SK-N-SH (cell line): ENCODE results near the gene PLXNA4. TPM values are rescaled to one million over a fixed set of nuclear protein-coding genes. Genes with fewer than 3 reads are reported as not detected.
A peak's percentile ranks its signal among the peaks of the same experiment; 100 is the strongest.

Source experiments
- CTCF ChIA-PET: fragments of 300-600, 350-600 bp; formaldehyde crosslinking; extraction: SDS; loops from one replicate; lab custom pipeline; 2021; lab: Yijun Ruan, JAX
- POLR2A ChIA-PET: fragments of 350-600 bp; sonication (Branson Sonifier 250); formaldehyde crosslinking; extraction: SDS; loops from one replicate; lab custom pipeline; 2020; ENCODE audit warnings: antibody characterized with exemption, inconsistent platforms; lab: Yijun Ruan, JAX
- DNase-seq: peaks from one replicate; pipeline ENCODE4 v3.0.0; 2012
- H2AFZ ChIP-seq: fragments of 200-600 bp; sonication (generic); 2 replicates; pipeline ENCODE4 v1.8.1; 2016; ENCODE audit warnings: antibody characterized with exemption, mild to moderate bottlenecking, low read depth
- H3F3A ChIP-seq: fragments of 200-600 bp; sonication (generic); replicated peaks from 2 replicates; pipeline ENCODE3; 2016; ENCODE audit warnings: antibody characterized with exemption, mild to moderate bottlenecking; ENCODE audit not compliant: insufficient read depth
- H3K27ac ChIP-seq, 2 experiments: fragments of 200-500 bp in 1 of 2; fragments of 200-600 bp in 1 of 2; sonication (Bioruptor generic) in 1 of 2; sonication (generic), shearing (Covaris generic) in 1 of 2; 2 replicates each; pipeline versions ENCODE4 v1.5.1 to v1.6.1; 2014 to 2016; ENCODE audit warnings: low read depth in 2 of 2, inconsistent platforms in 1 of 2, low read length in 1 of 2, mild to moderate bottlenecking in 1 of 2, mixed read lengths in 1 of 2
- H3K27me3 ChIP-seq: fragments of 200-600 bp; sonication (generic), shearing (Covaris generic); 2 replicates; pipeline ENCODE4 v1.6.1; 2016; ENCODE audit warnings: mixed run types; ENCODE audit not compliant: insufficient read depth
- H3K36me3 ChIP-seq, 2 experiments: fragments of 200-500 bp in 1 of 2; fragments of 200-600 bp in 1 of 2; sonication (Bioruptor generic) in 1 of 2; sonication (generic) in 1 of 2; replicated peaks in 1 of 2; 2 replicates each; pipeline versions ENCODE3 to v1.5.1; 2014 to 2016; ENCODE audit warnings: low read length in 1 of 2, mild to moderate bottlenecking in 1 of 2; ENCODE audit not compliant: insufficient read depth in 2 of 2, control insufficient read depth in 1 of 2
- H3K4me1 ChIP-seq, 2 experiments: fragments of 200-500 bp in 1 of 2; fragments of 200-600 bp in 1 of 2; sonication (Bioruptor generic) in 1 of 2; sonication (generic), shearing (Covaris generic) in 1 of 2; 2 replicates each; pipeline versions ENCODE4 v1.5.1 to v1.6.1; 2014 to 2016; ENCODE audit warnings: low read depth in 1 of 2, low read length in 1 of 2, mixed run types in 1 of 2; ENCODE audit not compliant: insufficient read depth in 2 of 2, control insufficient read depth in 1 of 2
- H3K4me2 ChIP-seq: fragments of 200-600 bp; sonication (generic), shearing (Covaris generic); 2 replicates; pipeline ENCODE4 v1.6.1; 2017; ENCODE audit warnings: mixed run types
- H3K4me3 ChIP-seq, 2 experiments: fragments of 200-500 bp in 1 of 2; fragments of 200-600 bp in 1 of 2; sonication (Bioruptor generic) in 1 of 2; sonication (generic), shearing (Covaris generic) in 1 of 2; 2 replicates each; pipeline versions ENCODE4 v1.5.1 to v1.8.1; 2014 to 2016; ENCODE audit warnings: low read depth in 2 of 2, inconsistent platforms in 1 of 2, low read length in 1 of 2, mild to moderate bottlenecking in 1 of 2, mixed read lengths in 1 of 2, moderate library complexity in 1 of 2
- H3K79me2 ChIP-seq: fragments of 200-600 bp; sonication (generic); 2 replicates; pipeline ENCODE4 v1.8.1; 2017; ENCODE audit warnings: mild to moderate bottlenecking; ENCODE audit not compliant: insufficient read depth
- H3K9ac ChIP-seq: fragments of 200-600 bp; sonication (generic); 2 replicates; pipeline ENCODE4 v1.6.1; 2017; ENCODE audit warnings: mixed run types
- H3K9me2 ChIP-seq: fragments of 200-600 bp; sonication (generic); 2 replicates; pipeline ENCODE4 v1.6.1; 2017; ENCODE audit warnings: mixed run types
- H3K9me3 ChIP-seq: fragments of 200-600 bp; sonication (generic); 2 replicates; pipeline ENCODE4 v1.6.1; 2017; ENCODE audit warnings: mixed run types, mild to moderate bottlenecking, moderate library complexity
- H4K20me1 ChIP-seq: fragments of 200-600 bp; sonication (generic); 2 replicates; pipeline ENCODE4 v1.6.1; 2017; ENCODE audit warnings: mild to moderate bottlenecking, mixed run types; ENCODE audit not compliant: insufficient read depth
- CTCF ChIP-seq: fragments of 200-600 bp; sonication (generic); IDR thresholded peaks from 2 replicates; pipeline ENCODE4 v1.6.1; 2017; ENCODE audit warnings: antibody characterized with exemption, mild to moderate bottlenecking, moderate library complexity
- ELF1 ChIP-seq: IDR thresholded peaks from 2 replicates; pipeline ENCODE4 v1.4.0; 2012
- EP300 ChIP-seq, 2 experiments: IDR thresholded peaks; 2 replicates each; pipeline versions ENCODE4 v1.4.0 to v1.6.1; 2012; ENCODE audit warnings: borderline replicate concordance in 1 of 2, low read depth in 1 of 2, low read length in 1 of 2
- EZH2phosphoT487 ChIP-seq: fragments of 200-600 bp; sonication (generic); IDR thresholded peaks from 2 replicates; pipeline ENCODE4 v1.6.1; 2017; ENCODE audit warnings: low read depth, mixed run types, mild to moderate bottlenecking, antibody characterized with exemption, moderate library complexity, borderline replicate concordance
- FOSL2 ChIP-seq: IDR thresholded peaks from 2 replicates; pipeline ENCODE4 v1.4.0; 2012; ENCODE audit warnings: low read depth, mild to moderate bottlenecking, moderate library complexity, borderline replicate concordance
- FOXJ3 ChIP-seq: sonication (generic); formaldehyde crosslinking; IDR thresholded peaks from 2 replicates; pipeline ENCODE4 v1.5.1; 2020; ENCODE audit warnings: mild to moderate bottlenecking, missing genetic modification reagents
- FOXM1 ChIP-seq: IDR thresholded peaks from 2 replicates; pipeline ENCODE4 v1.4.0; 2012; ENCODE audit warnings: low read depth, mild to moderate bottlenecking
- GABPA ChIP-seq: IDR thresholded peaks from 2 replicates; pipeline ENCODE4 v1.4.0; 2012; ENCODE audit warnings: low read depth, mild to moderate bottlenecking
- GATA2 ChIP-seq: sonication (generic); formaldehyde crosslinking; IDR thresholded peaks from 2 replicates; pipeline ENCODE4 v1.5.0; 2020; ENCODE audit warnings: mild to moderate bottlenecking, missing genetic modification reagents
- IRF3 ChIP-seq: fragments of 150-350 bp; IDR thresholded peaks from 2 replicates; pipeline ENCODE4 v1.6.1; 2016; ENCODE audit warnings: mild to moderate bottlenecking, low read depth, low read length
- JUND ChIP-seq: IDR thresholded peaks from 2 replicates; pipeline ENCODE4 v1.4.0; 2012
- MEF2A ChIP-seq: IDR thresholded peaks from 2 replicates; pipeline ENCODE4 v1.4.0; 2012; ENCODE audit warnings: low read depth, borderline replicate concordance
- MXI1 ChIP-seq: IDR thresholded peaks from 2 replicates; pipeline ENCODE4 v1.6.1; 2012; ENCODE audit warnings: mild to moderate bottlenecking, low read depth, low read length, improper control_type of control experiment
- NRF1 ChIP-seq: IDR thresholded peaks from 2 replicates; pipeline ENCODE4 v1.6.1; 2012; ENCODE audit warnings: low read depth, mild to moderate bottlenecking, low read length
- POLR2AphosphoS5 ChIP-seq: IDR thresholded peaks from 2 replicates; pipeline ENCODE4 v1.6.1; 2012; ENCODE audit warnings: low read depth, low read length
- RAD21 ChIP-seq: IDR thresholded peaks from 2 replicates; pipeline ENCODE4 v1.6.1; 2012; ENCODE audit warnings: mild to moderate bottlenecking, low read length
- RFX5 ChIP-seq: IDR thresholded peaks from 2 replicates; pipeline ENCODE4 v1.6.1; 2012; ENCODE audit warnings: mild to moderate bottlenecking, improper control_type of control experiment, low read length
- RXRA ChIP-seq: IDR thresholded peaks from 2 replicates; pipeline ENCODE4 v1.4.0; 2012; ENCODE audit warnings: low read depth, mild to moderate bottlenecking, borderline replicate concordance
- SIN3A ChIP-seq: IDR thresholded peaks from 2 replicates; pipeline ENCODE4 v1.6.1; 2012; ENCODE audit warnings: low read depth, mild to moderate bottlenecking, low read length, moderate library complexity, borderline replicate concordance
- SMC3 ChIP-seq: IDR thresholded peaks from 2 replicates; pipeline ENCODE4 v1.6.1; 2012; ENCODE audit warnings: low read depth, low read length, improper control_type of control experiment
- TAF1 ChIP-seq: IDR thresholded peaks from 2 replicates; pipeline ENCODE4 v1.6.1; 2012; ENCODE audit warnings: low read depth, mild to moderate bottlenecking, low read length, moderate library complexity, borderline replicate concordance
- TCF12 ChIP-seq: IDR thresholded peaks from 2 replicates; pipeline ENCODE4 v1.4.0; 2012
- TEAD4 ChIP-seq: IDR thresholded peaks from 2 replicates; pipeline ENCODE4 v1.4.0; 2012; ENCODE audit warnings: mild to moderate bottlenecking, borderline replicate concordance; ENCODE audit not compliant: insufficient read depth
- WGBS: methylation state at CpG from one replicate; pipeline ENCODE4 v1.1.6; 2017; ENCODE audit warnings: low lambda C conversion rate; 5-methylcytosine and 5-hydroxymethylcytosine counted together
- polyA plus RNA-seq, 3 experiments: library from polyadenylated mRNA; depleted of rRNA; stranded (reverse); fragments of >200 nt; gene quantifications; 2 replicates each; pipeline ENCODE4 v1.2.3, GENCODE V29; 2012
- TF ChIP-seq, protein P1 (sequence below): IDR thresholded peaks from 2 replicates; pipeline ENCODE4 v1.4.0; 2012; ENCODE audit warnings: low read depth
- TF ChIP-seq, protein P2 (sequence below): IDR thresholded peaks from 2 replicates; pipeline ENCODE4 v1.4.0; 2012; ENCODE audit warnings: low read depth, borderline replicate concordance

The PLXNA4 gene
- polyA plus RNA-seq, 1 of the 3 experiments (the other 2 are of a cell fraction), result 2.4 TPM

DNA sequence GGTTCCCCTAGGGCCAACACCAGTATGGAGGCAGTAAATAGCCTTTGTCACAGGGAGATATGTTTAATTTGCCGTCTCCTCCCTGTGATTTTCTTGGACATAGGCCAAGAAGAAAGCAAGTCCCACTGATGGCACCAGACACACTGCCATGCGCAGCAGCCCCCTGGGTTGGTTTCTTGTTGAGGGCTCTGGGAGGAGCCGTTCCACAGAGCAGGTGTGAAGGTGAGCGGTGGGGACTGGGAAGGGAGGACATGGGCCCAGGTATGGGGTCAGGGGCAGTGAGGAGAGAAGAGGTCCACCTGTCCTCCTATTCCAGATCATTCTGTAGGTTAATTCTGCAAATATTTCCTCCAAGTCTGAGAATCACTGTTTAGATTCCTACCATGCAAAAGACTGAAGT lies 376.1 kb downstream of the PLXNA4 start:
- no peaks in the 10 kb centered on the region for H4K20me1 ChIP-seq
- CTCF ChIA-PET, result no interaction called here
- 89% methylated on average over 4 of the region's 4 CpGs for WGBS
- H3K4me1 ChIP-seq, result peaks cover 0 to 10% of the 10 kb centered on the region in 2 experiments; a peak in 1 of 4 replicates
- DNase-seq, result no peak
- H3K9me3 ChIP-seq, result no peaks in the 10 kb centered on the region
- peaks cover 0 to 10% of the 10 kb centered on the region in 2 experiments for H3K36me3 ChIP-seq
- no peak overlapping the region for H3K27ac ChIP-seq
- H3K9me2 ChIP-seq, result no peaks in the 10 kb centered on the region
- no peak overlapping the region for H2AFZ ChIP-seq
- TF ChIP-seq MEF2A (no peak), TAF1 (no peak), POLR2AphosphoS5 (no peak), TEAD4 (no peak), ELF1 (no peak), FOXM1 (no peak), GATA2 (CRISPR knock-in tag) (no peak), RXRA (no peak), SMC3 (no peak), IRF3 (no peak), NRF1 (no peak), FOSL2 (no peak), JUND (no peak), MXI1 (no peak), GABPA (no peak)
- TF ChIP-seq, all 33 proteins: peak for 0
- H3K79me2 ChIP-seq, result no peaks in the 10 kb centered on the region
- H3F3A ChIP-seq, result peaks cover 7% of the 10 kb centered on the region
- H3K4me2 ChIP-seq, result no peak overlapping the region
- H3K4me3 ChIP-seq, result no peak overlapping the region
- POLR2A ChIA-PET, result no interaction called here
- no peaks in the 10 kb centered on the region for H3K27me3 ChIP-seq
- no peak overlapping the region for H3K9ac ChIP-seq

DNA sequence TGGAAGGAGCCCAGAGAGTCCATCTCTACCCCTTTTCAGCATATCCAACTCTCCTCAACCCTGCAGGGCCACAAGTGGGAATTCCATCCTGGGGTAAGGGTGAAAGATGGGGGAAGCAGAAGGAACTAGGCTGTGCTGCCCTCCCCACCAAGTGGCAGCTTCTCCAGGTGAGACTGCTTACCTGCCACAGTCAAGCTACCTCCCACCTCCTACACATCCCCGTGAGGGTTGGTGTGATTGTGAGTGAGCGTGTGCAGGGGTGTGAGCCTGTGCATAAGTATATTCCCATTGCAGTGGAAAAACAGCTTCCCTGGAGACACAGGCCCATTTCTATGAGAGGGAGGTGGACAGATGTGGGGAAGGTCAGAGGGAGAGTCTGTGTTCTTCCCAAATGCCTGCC lies 376.6 kb downstream of the PLXNA4 start:
- H3K4me3 ChIP-seq, result no peak overlapping the region
- no peak overlapping the region for H3K4me2 ChIP-seq
- WGBS, result 85% methylated on average over 2 of the region's 2 CpGs
- no peak for TF ChIP-seq ELF1
- TF ChIP-seq SIN3A, result no peak
- TF ChIP-seq RAD21, result no peak
- TF ChIP-seq TCF12, result no peak
- no peak for TF ChIP-seq EZH2phosphoT487
- no peak for TF ChIP-seq RFX5
- no peak for TF ChIP-seq TEAD4
- TF ChIP-seq EP300 (IDR thresholded peaks at IDR 0.05; ENCODE audit: borderline replicate concordance in 1 of 2, low read depth in 1 of 2, low read length in 1 of 2), result no peak
- no peak for TF ChIP-seq POLR2AphosphoS5
- no peak for TF ChIP-seq GABPA
- TF ChIP-seq, protein P1, sequence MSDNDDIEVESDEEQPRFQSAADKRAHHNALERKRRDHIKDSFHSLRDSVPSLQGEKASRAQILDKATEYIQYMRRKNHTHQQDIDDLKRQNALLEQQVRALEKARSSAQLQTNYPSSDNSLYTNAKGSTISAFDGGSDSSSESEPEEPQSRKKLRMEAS, result no peak
- TF ChIP-seq, protein P2, sequence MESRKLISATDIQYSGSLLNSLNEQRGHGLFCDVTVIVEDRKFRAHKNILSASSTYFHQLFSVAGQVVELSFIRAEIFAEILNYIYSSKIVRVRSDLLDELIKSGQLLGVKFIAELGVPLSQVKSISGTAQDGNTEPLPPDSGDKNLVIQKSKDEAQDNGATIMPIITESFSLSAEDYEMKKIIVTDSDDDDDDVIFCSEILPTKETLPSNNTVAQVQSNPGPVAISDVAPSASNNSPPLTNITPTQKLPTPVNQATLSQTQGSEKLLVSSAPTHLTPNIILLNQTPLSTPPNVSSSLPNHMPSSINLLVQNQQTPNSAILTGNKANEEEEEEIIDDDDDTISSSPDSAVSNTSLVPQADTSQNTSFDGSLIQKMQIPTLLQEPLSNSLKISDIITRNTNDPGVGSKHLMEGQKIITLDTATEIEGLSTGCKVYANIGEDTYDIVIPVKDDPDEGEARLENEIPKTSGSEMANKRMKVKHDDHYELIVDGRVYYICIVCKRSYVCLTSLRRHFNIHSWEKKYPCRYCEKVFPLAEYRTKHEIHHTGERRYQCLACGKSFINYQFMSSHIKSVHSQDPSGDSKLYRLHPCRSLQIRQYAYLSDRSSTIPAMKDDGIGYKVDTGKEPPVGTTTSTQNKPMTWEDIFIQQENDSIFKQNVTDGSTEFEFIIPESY, result no peak
- TF ChIP-seq CTCF, result no peak
- TF ChIP-seq FOXJ3 (CRISPR knock-in tag), result no peak
- no peak for TF ChIP-seq JUND
- TF ChIP-seq NRF1, result no peak

More for the DNA sequence above, 376.6 kb downstream of the PLXNA4 start:
- ChIA-PET POLR2A (no interaction called here), CTCF (no interaction called here)
- Histone ChIP-seq H3K9me3 (no peaks in the 10 kb centered on the region), H3K36me3 (peaks cover 0 to 12% of the 10 kb centered on the region in 2 experiments), H3K27me3 (no peaks in the 10 kb centered on the region), H4K20me1 (no peaks in the 10 kb centered on the region), H3F3A (peaks cover 7% of the 10 kb centered on the region), H3K79me2 (no peaks in the 10 kb centered on the region), H3K4me1 (peaks cover 0 to 10% of the 10 kb centered on the region in 2 experiments; a peak in 1 of 4 replicates), H3K9me2 (no peaks in the 10 kb centered on the region), H3K9ac (no peak overlapping the region), H3K27ac (0 out of 4 replicates have a peak overlapping the region, but pooled peaks of 1 of the 2 experiments have one; percentile 6), H2AFZ (no peak overlapping the region)
- no peak for DNase-seq
